NCI-H187 treated with DMSO at 0.1 percent for 48 hours (cell line): ENCODE data around the gene ZFHX3.

ENCODE experiments used
- DNase-seq: peaks from one replicate; lab custom pipeline; 2025; lab: John Stamatoyannopoulos, UW

The ZFHX3 gene

GRCh38 chr16:72974142-72974769 is 73.7 kb downstream of the ZFHX3 start:
- DNase-seq, result no peak

GRCh38 chr16:72972878-72973571 is 74.9 kb downstream of the ZFHX3 start:
- DNase-seq, result no peak

GRCh38 chr16:72971370-72971769 is 76.6 kb downstream of the ZFHX3 start:
- DNase-seq, result no peak

GRCh38 chr16:72970656-72971055 is 77.3 kb downstream of the ZFHX3 start:
- no peak for DNase-seq

- no peak for DNase-seq
Observed at GRCh38 chr16:72969812-72970211, 78.1 kb downstream of the ZFHX3 start.

GRCh38 chr16:72969146-72969545 is 78.8 kb downstream of the ZFHX3 start:
- DNase-seq, result no peak

GRCh38 chr16:72967941-72968340 is 80.0 kb downstream of the ZFHX3 start:
- no peak for DNase-seq

GRCh38 chr16:72963533-72964315 is 84.2 kb downstream of the ZFHX3 start:
- no peak for DNase-seq

- no peak for DNase-seq
Observed at GRCh38 chr16:72962347-72962746, 85.6 kb downstream of the ZFHX3 start.

GRCh38 chr16:72961863-72962262 is 86.1 kb downstream of the ZFHX3 start:
- no peak for DNase-seq

GRCh38 chr16:72961115-72961832 is 86.7 kb downstream of the ZFHX3 start:
- DNase-seq, result peak; percentile 63

GRCh38 chr16:72960101-72960500 is 87.8 kb downstream of the ZFHX3 start:
- DNase-seq, result no peak

- DNase-seq, result no peak
Observed at GRCh38 chr16:72959301-72959996, 88.5 kb downstream of the ZFHX3 start.

GRCh38 chr16:72958522-72959076 is 89.3 kb downstream of the ZFHX3 start:
- no peak for DNase-seq

GRCh38 chr16:72957303-72958277 is 90.3 kb downstream of the ZFHX3 start:
- DNase-seq, result no peak

- DNase-seq, result no peak
Observed at GRCh38 chr16:72956124-72957064, 91.5 kb downstream of the ZFHX3 start.

- no peak for DNase-seq
Observed at GRCh38 chr16:72952811-72953271, 95.1 kb downstream of the ZFHX3 start.

GRCh38 chr16:72952404-72952803 is 95.5 kb downstream of the ZFHX3 start:
- DNase-seq, result no peak

GRCh38 chr16:72951916-72952315 is 96.0 kb downstream of the ZFHX3 start:
- DNase-seq, result no peak
